Tongue (tissue), 2 donors: ENCODE measurements around the gene LAMA5. TPM values are rescaled to one million over a fixed set of nuclear protein-coding genes. Genes with fewer than 3 reads are reported as not detected.
"Not testable (repeated sequence)": the region's sequence is repeated elsewhere in the genome, so short reads cannot be mapped to it uniquely, and the experiment has no call there.

ENCODE experiments used
- DNase-seq: peaks from one replicate; pipeline ENCODE4 v3.0.0-alpha.2; 2015
- total RNA-seq: library from RNA; depleted of rRNA; stranded (reverse); fragments of >200 nt; gene quantifications from one replicate; pipeline ENCODE4 v1.2.3, GENCODE V29; 2014

The LAMA5 gene
- total RNA-seq, 1 donor from 2014 or later = 96.6 TPM

GRCh38 chr20:62387933-62388635 lies 21.0 kb upstream of the LAMA5 start:
- DNase-seq = no peak

GRCh38 chr20:62387219-62387913 lies 20.3 kb upstream of the LAMA5 start:
- no peak for DNase-seq

- DNase-seq = peak; percentile 97
These were observed 19.5 kb upstream of the LAMA5 start, which contains the start of gene RPS21 for GRCh38 chr20:62386383-62387218. Gene RPS21 (plus strand): TSS chr20:62387103. CDS start chr20:62387339, 236 bp downstream.

DNA sequence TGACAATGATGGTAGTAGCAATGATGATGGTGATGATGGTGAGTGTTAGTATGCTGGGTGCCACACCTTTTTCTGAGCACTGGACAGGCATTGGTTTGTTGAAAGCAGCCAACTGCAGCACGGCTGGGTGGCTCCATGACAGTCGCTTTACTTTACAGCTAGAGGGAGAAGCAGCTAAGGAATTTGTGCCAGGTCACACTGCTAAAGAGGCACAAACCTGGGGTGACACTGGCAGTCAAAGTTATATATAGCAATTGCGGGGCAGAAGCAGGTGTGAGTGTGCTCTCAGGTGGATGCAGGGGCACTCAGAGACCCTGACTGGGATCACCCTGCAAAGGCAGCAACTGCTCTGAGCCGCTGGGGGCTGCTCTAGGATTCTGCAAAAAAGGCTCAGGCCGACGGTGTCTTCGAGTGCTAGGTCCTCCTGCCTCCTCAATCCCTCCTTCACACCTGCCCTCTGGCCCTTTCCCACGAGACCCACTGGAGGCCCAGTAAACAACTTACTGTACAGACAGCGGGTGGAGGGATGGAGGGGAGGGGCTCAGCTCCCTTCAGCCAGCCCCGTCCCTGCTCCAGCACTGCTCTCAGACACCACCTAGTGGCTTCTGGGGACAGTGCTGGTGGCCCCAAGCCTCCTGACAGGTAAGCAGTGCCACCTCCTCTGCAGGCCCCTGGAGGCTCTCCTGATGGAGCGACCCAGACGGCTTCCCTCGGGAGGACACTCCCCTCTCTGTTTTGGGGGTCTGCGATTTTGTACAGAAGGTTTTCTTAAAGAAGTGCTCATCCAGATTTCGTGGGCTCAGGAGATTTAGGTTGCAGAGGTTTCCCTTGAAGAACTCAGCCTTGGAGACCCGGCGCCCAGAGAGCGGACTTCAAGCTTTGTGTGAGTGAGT lies 15.4 kb upstream of the LAMA5 start:
- peak; percentile 85 for DNase-seq

DNA sequence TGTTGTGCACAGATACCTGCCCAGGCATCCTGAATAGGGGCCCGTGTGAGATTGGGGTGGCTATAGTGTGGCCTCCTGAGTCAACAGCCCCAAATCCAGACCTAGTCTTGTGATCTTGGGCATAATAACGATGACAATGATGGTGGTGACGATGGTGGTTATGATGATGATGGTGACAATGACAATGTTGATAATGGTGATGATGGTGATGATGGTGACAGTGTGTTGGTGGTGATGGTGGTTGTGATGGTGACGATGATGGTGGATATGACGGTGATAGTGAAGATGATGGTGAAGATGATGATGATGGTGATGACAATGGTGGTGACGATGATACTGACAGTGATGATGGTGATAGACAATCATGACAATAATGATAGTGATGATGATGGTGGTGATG lies 14.7 kb upstream of the LAMA5 start:
- no peak for DNase-seq

GRCh38 chr20:62381202-62381797 lies 14.2 kb upstream of the LAMA5 start:
- no peak for DNase-seq

DNA sequence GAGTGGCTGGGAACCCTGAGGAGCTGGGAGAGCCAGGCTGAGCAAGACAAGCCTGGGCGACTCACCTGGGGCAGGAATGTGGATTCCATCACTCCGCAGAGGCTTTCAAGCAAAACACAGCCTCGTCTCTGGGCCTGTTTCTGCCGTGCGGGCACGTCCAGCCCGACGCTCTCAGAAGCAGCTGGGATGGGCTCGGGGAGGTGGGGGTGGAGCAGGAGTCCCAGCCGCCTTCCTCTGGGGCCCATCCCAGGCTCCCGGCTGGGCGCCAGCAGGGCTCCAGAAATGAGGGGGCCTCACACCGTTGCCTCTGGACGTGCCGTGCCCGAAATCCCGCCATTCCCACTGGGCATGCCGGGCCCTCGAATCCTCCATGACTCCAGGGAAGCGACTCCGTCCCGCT lies 11.1 kb upstream of the LAMA5 start:
- DNase-seq = peak; percentile 76

GRCh38 chr20:62377615-62378178 lies 10.6 kb upstream of the LAMA5 start:
- DNase-seq = peak; percentile 74

DNA sequence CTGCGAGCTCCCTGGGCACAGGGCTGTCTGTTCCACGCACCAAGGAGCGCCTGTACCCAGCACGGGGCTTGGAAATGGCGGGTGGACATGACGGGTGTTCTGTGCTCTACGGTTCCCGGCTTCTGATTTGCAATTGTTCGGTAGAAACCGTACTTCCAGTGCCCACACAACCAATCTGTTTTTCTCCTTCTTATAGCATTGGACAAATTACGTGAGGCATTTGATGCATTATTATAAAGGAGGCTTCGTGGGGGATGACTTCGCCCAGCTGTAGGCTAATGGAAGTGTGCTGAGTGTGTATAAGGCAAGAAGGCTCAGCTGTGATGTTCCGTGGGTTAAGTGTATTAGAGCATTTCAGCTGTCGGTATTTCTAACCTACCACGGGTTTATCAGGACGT lies 10.0 kb upstream of the LAMA5 start:
- peak; percentile 44 for DNase-seq

DNA sequence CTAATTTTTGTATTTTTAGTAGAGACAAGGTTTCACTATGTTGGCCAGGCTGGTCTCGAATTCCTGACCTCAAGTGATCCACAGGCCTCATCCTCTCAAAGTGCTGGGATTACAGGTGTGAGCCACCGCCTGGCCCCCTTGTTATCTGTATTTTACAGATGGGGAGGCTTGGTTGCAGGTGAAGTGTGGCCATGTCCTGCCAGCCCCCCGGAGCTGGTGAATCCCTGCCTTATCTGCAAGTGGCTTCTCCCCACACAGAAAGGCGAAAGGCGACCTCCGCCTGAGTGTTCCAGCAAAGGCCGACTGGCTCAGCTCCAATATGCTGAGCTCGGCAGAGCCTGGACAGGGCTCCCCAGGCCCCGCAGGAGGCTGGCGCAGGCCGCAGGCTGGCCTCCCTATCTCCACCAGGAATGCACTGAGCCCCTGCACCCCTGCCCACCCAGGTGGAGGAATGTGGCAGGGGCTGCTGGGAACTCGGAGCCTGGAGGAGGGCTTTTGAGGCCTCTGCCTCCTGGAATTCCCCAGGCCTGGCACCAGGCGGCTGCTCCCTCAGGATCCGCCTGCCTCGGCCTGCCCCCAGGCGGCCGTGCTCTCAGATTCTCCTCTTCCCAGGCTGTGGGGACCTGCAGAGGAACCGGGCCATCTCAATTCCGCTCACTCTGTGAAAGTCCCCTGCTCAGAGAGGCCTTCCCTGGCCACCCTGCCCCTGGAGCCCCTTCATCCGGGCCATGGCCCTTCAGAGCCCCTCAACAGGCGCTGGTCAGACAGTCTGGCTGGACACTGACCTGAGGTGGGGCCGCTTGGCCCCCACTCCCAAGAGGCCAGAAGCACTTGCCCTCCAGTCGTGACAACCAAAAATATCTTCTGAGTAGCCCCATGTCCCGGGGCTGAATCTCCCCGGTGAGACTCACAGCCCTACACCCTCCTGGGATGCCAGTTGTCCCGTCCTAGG lies 9.3 kb upstream of the LAMA5 start:
- DNase-seq = peak; percentile 68

DNA sequence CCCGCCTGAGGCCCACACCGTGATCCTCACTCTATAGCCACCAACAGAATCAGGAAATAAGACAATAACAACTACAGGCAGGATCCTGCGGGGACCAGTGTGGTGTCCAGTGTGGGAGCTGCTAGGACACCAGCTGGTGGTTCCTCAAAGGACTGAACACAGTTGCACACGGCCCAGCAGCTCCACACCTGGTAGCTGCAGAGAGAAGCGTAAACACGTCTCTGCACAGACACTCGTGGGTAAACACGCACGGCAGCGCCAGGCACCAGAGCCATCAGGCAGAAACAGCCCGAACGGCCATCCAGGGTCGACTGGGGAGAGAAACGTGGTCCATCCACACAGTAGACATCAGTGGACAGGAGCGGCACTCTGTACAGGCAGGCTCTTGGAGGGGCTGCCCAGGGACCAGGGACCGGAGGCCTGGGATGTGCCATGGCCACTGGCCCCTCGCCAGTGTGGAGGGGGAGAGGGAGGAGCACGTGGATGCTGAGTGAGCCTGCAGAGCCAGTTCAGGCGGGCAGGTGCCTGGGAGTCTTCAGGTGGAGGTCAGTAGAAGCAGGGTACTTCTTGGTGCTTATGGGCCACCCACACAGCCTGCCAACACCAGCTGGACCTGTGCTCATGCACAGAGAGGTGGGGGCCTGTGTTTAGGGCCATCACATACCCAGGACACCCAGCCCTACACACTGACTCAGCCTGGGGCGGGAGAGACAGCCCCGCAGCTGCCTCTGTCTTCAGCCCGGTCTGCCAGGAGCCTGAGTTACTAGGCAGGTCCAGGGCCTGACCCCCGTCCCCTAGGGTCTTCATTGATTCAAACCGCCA lies 7.4 kb upstream of the LAMA5 start:
- DNase-seq = peak; percentile 32

- DNase-seq = not testable (repeated sequence)
These were observed 6.6 kb upstream of the LAMA5 start for GRCh38 chr20:62373631-62374179.

DNA sequence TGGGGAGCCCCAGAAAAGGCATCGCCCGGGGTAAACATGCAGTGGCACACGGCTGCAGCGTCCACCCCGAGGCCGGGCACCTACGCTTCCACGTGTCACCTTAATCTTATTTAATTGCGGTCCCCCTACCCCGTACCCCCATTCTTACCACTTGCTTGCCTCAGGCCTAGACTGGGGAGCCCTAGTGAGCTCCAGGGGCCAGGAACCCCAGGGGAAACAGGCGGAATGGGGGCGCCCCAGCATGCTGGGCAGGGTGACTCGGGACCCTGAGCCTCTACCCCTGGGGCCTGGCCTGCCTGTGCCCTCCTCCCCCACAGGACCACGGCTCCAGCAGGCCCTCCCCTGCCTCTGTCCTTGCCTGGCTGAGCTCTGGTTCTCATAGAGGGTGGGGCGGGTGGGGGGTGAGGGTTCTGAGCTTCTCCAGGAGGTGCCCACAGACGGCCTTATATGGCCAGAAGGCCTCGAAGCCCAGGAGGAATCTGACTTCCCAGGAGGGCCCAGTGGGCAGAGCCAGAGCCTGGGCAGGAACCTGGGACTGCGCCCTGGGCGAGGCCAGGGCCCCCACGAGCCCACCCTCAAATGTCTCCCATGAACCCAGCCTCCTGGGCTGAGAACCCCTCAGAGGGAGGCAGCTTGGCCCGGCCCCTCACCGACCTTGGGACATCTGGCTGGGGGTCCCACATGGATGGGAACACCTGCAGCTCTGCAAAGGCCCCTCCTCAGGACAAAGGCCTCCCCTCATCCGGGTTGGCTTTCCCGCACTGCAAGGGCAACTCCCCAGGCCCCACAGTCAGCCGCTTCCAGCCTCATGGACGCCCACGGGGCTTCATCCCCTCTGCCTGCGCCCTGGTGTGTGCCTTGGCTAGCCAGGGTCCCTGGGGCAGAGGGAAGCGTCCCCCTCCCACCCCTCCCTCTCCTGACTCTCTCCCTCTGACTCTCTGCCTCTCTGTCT lies 5.2 kb upstream of the LAMA5 start:
- DNase-seq = no peak

DNA sequence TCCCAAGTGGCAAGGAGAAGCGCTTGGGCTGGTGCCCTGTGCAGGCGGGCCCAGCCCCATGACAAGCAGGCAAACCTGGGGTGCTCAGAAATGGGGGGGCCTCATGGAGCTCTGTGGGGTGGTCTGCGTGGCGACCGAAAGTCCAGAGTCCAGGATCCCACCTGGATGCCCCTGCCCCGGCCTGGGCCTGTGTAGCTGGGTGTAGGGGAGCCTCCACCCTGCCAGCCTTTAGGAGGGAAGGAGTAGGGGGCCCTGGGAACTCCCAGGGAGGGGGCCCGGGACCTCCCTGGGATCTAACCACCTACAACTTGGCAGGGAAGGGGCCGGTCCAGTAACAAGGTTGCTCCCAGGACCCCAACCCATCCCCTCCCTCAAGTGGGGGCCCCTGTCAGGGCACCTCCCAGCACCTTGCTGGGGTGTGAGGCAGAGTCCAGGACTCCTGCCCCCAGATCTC lies 4.5 kb upstream of the LAMA5 start:
- no peak for DNase-seq

DNA sequence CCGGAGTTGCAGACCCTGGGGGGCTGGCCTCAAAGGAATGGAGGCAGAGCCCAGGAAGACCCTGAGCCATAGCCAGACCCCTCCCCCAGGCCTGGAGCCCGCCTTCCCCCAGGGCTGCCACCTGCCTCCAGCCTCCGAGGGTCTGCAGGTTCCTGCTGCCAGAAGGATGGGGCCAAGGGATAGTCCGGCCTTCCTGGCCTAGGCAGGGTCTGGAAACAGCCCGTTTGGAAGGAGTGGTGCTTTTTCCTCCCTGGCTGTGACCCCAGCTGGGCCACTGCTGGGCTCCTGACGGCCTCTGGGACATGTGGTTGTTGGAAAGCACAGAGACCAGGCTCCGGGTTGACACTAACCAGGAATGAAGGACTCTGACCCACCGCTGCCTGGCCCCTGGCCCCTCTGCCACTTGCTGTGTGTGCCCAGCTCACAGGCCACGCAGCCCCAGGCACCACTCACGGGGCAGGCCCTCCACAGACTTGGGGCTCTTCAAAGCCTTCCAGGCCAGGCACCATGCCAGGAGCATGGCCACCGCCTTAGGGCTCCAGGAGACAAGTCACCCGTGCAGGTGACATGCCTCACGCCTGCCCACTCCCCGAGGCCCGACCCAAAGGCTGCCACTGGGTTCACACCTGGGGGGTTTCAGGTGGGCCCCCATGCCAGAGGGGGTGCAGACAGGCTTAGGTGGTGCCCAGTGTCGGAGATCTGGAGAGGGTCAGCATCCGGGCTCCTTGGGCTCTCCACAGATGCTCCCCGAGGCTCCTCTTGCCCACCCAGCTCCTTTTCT lies 3.9 kb upstream of the LAMA5 start:
- no peak for DNase-seq

DNA sequence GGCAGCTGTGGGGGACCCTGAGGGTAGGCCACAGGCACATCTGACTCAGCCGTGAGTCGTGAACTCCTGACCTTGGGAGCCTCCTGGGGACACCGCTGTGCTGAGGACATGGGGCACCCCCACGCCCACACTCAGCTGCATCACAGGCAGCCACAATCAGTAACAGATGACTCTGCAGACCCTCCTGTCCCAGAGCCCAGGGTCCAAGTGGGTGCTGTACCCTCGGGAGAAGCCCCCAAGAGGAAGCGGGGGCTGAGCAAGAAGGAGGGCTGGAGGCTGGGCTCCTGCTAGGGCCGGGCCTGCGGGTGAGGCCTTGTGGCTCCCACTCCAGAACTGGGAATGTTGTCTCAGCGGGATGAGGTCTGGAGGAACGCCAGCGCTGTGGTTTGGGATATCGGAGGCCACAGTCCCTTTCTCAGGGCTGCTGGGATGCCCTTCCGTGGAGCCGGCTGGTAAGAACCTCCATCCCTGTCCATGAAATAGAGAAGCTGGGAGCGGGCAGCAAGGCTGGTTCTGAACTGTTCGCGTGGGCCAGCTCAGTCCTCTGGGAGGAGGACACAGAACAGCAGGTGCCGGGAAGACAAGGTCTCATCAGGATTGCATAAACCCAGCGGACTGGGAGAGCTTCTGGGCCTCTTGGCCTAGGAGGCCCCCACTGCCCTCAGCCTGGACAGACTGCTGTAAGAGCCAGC lies 3.1 kb upstream of the LAMA5 start:
- DNase-seq = peak; percentile 42
